GM04503 (cell line): ENCODE data around the gene PLPPR2.
"Not testable (repeated sequence)": the region's sequence is repeated elsewhere in the genome, so short reads cannot be mapped to it uniquely, and the experiment has no call there.

ENCODE experiments used
- DNase-seq: peaks from one replicate; pipeline ENCODE4 v3.0.0-alpha.2; 2012; ENCODE audit warnings: low read depth

Gene PLPPR2

GRCh38 chr19:11401808-11402543 is 46.7 kb downstream of the PLPPR2 start:
- DNase-seq: no peak

GRCh38 chr19:11404588-11405222 is 49.5 kb downstream of the PLPPR2 start:
- DNase-seq: no peak

- no peak for DNase-seq
These were observed 50.8 kb downstream of the PLPPR2 start for GRCh38 chr19:11405846-11406643.

GRCh38 chr19:11406703-11407236 is 51.5 kb downstream of the PLPPR2 start:
- DNase-seq: not testable (repeated sequence)

GRCh38 chr19:11408591-11408990 is 53.4 kb downstream of the PLPPR2 start:
- no peak for DNase-seq

- no peak for DNase-seq
These were observed 55.5 kb downstream of the PLPPR2 start for GRCh38 chr19:11410682-11411081.

- DNase-seq: no peak
These were observed 59.3 kb downstream of the PLPPR2 start for GRCh38 chr19:11414544-11414943.
